K562 (cell line): ENCODE measurements around the gene PDCD1LG2. TPM values are rescaled to one million over a fixed set of nuclear protein-coding genes. Genes with fewer than 3 reads are reported as not detected.

Experiments
- ATAC-seq: fragments of 200-7000 bp; cut with Tn5 transposase; 3 replicates; pipeline ENCODE4 v1.9.1; 2020; ENCODE audit warnings: moderate library complexity
- BruUV-seq: library from RNA; stranded (reverse); fragments of 400-500 nt; replicated peaks from 2 replicates; lab custom pipeline; 2021; lab: Mats Ljungman, UMichigan
- CTCF ChIA-PET: fragments of 300-600 bp; formaldehyde crosslinking; extraction: SDS; loops from one replicate; lab custom pipeline; 2021; ENCODE audit warnings: low intra/inter-chr PET ratio; lab: Yijun Ruan, JAX
- POLR2A ChIA-PET: fragments of 300-600, 350-650 bp; sonication (Branson Sonifier 250); formaldehyde crosslinking; extraction: SDS; loops from one replicate; lab custom pipeline; 2021; ENCODE audit warnings: antibody characterized with exemption, inconsistent platforms; lab: Yijun Ruan, JAX
- DNase-seq, 4 experiments: peaks; one replicate each; pipeline versions ENCODE4 v3.0.0 to v3.0.0-alpha.2; 2011 to 2018; ENCODE audit warnings: low spot score in 3 of 4, mixed read lengths in 3 of 4; ENCODE audit errors: extremely low read depth in 1 of 4
- FAIRE-seq: peaks from 2 replicates; lab custom pipeline; 2011; peaks lifted over from hg19 to GRCh38; lab: Jason Lieb, UNC
- H2AFZ ChIP-seq: 2 replicates; pipeline ENCODE4 v1.6.0; 2011; ENCODE audit warnings: low read depth, low read length, control low read depth, inconsistent platforms
- H3K27ac ChIP-seq: fragments of 200-600 bp; 3 replicates; pipeline ENCODE4 v1.8.0; 2011; ENCODE audit warnings: low read depth, mild to moderate bottlenecking, control low read depth, inconsistent platforms, low read length, moderate library complexity, mixed read lengths; ENCODE audit errors: extremely low read depth
- H3K27me3 ChIP-seq, 2 experiments: fragments of 300-600 bp in 1 of 2; 2 replicates in 1 of 2; 3 replicates in 1 of 2; pipeline versions ENCODE4 v1.6.0 to v1.8.0; 2011; ENCODE audit warnings: inconsistent platforms in 2 of 2, low read length in 2 of 2, mild to moderate bottlenecking in 1 of 2, mixed read lengths in 1 of 2, moderate library complexity in 1 of 2; ENCODE audit not compliant: control insufficient read depth in 2 of 2, insufficient read depth in 2 of 2
- H3K36me3 ChIP-seq: fragments of 300-600 bp; 3 replicates; pipeline ENCODE4 v1.8.0; 2011; ENCODE audit warnings: mild to moderate bottlenecking, low read length, inconsistent platforms; ENCODE audit not compliant: control insufficient read depth, insufficient read depth
- H3K4me1 ChIP-seq, 2 experiments: fragments of 200-600 bp in 1 of 2; replicated peaks in 1 of 2; 2 replicates in 1 of 2; 3 replicates in 1 of 2; pipeline versions ENCODE4 v1.5.1 to v1.8.0; 2011; ENCODE audit warnings: inconsistent platforms in 2 of 2, low read length in 2 of 2, mild to moderate bottlenecking in 1 of 2, mixed read lengths in 1 of 2, moderate library complexity in 1 of 2; ENCODE audit not compliant: control insufficient read depth in 2 of 2, insufficient read depth in 2 of 2
- H3K4me2 ChIP-seq: 2 replicates; pipeline ENCODE4 v1.6.1; 2011; ENCODE audit warnings: low read length, control low read depth, inconsistent platforms, mixed read lengths; ENCODE audit not compliant: insufficient read depth
- H3K4me3 ChIP-seq: fragments of 200-600 bp; sonication (generic), shearing (Covaris generic); 2 replicates; pipeline ENCODE4 v1.5.1; 2016; ENCODE audit warnings: control low read depth, inconsistent platforms
- H3K79me2 ChIP-seq: fragments of 200-600 bp; 3 replicates; pipeline ENCODE4 v1.8.0; 2011; ENCODE audit warnings: low read length, inconsistent platforms; ENCODE audit not compliant: control insufficient read depth, insufficient read depth
- H3K9ac ChIP-seq, 2 experiments: 2 replicates each; pipeline versions ENCODE4 v1.6.0 to v1.6.1; 2011; ENCODE audit warnings: low read depth in 2 of 2, low read length in 2 of 2, control low read depth in 1 of 2, inconsistent platforms in 1 of 2, mild to moderate bottlenecking in 1 of 2, mixed read lengths in 1 of 2; ENCODE audit not compliant: insufficient read depth in 1 of 2
- H3K9me1 ChIP-seq: one replicate; pipeline ENCODE4 v1.6.0; 2011; ENCODE audit warnings: inconsistent platforms, mild to moderate bottlenecking, low read length, moderate library complexity; ENCODE audit not compliant: control insufficient read depth, insufficient read depth
- H3K9me3 ChIP-seq: replicated peaks from 2 replicates; pipeline ENCODE4 v1.5.1; 2011; ENCODE audit warnings: low read depth, low read length, inconsistent platforms; ENCODE audit not compliant: control insufficient read depth, insufficient read depth
- H4K20me1 ChIP-seq: replicated peaks from 2 replicates; pipeline ENCODE4 v1.6.1; 2011; ENCODE audit warnings: low read length, inconsistent platforms, mixed read lengths; ENCODE audit not compliant: control insufficient read depth, insufficient read depth
- HDAC8 ChIP-seq: fragments of 450-650 bp; IDR thresholded peaks from 2 replicates; pipeline ENCODE4 v1.6.1; 2016; ENCODE audit warnings: mild to moderate bottlenecking, missing genetic modification characterization, moderate library complexity, missing compliant biosample characterization
- L3MBTL2 ChIP-seq: fragments of 450-650 bp; IDR thresholded peaks from 2 replicates; pipeline ENCODE4 v1.6.1; 2016; ENCODE audit warnings: mild to moderate bottlenecking, moderate library complexity
- NR4A1 ChIP-seq, 2 experiments: fragments of 250-450 bp in 1 of 2; fragments of 450-650 bp in 1 of 2; sonication (Bioruptor Pico) in 1 of 2; IDR thresholded peaks; 2 replicates each; pipeline versions ENCODE4 v1.4.0 to v1.6.1; 2016 to 2020; ENCODE audit warnings: mild to moderate bottlenecking in 2 of 2, missing compliant biosample characterization in 1 of 2, missing genetic modification characterization in 1 of 2, moderate library complexity in 1 of 2
- SAFB2 ChIP-seq: fragments of 200-400 bp; formaldehyde crosslinking; IDR thresholded peaks from 2 replicates; pipeline ENCODE4 v1.6.1; 2018; ENCODE audit warnings: borderline replicate concordance, low read length, low read depth, moderate library complexity; ENCODE audit not compliant: severe bottlenecking
- ZBTB1 ChIP-seq: sonication (generic); formaldehyde crosslinking; IDR thresholded peaks from 2 replicates; pipeline ENCODE4 v1.8.1; 2023; ENCODE audit warnings: missing genetic modification reagents, low read depth, mild to moderate bottlenecking, borderline replicate concordance
- WGBS: fragments of 100-300 bp; shearing (Covaris generic); methylation state at CpG from one replicate; pipeline ENCODE4 v1.1.6; 2016; ENCODE audit warnings: low coverage, mixed read lengths; ENCODE audit not compliant: insufficient coverage; ENCODE audit errors: missing lambda C conversion rate; 5-methylcytosine and 5-hydroxymethylcytosine counted together
- in situ Hi-C: fragments of 300-500 bp; cut with MboI; formaldehyde crosslinking; loops from 4 replicates; pipeline ENCODE4 v1.15.0; 2018; ENCODE audit warnings: inconsistent platforms, mixed read lengths
- intact Hi-C: fragments of 100-400 bp; cut with micrococcal nuclease; formaldehyde crosslinking; loops from 2 replicates; pipeline ENCODE4 v1.14.2; 2022
- polyA plus RNA-seq, 8 experiments: library from polyadenylated mRNA; depleted of rRNA in 4 of 8; stranded (reverse) in 5 of 8; unstranded in 3 of 8; fragments of >200 nt; fragmentation: Nextera tagmentation in 2 of 8; fragmentation: Illumina TruSeq in 1 of 8; extraction: Ambion mirVana in 2 of 8; extraction: Trizol in 1 of 8; gene quantifications; 2 replicates each; pipeline versions ENCODE4 v1.2.1 to v1.2.3, GENCODE V29; 2011 to 2014; ENCODE audit warnings: inconsistent platforms in 1 of 8, missing spikeins in 1 of 8
- total RNA-seq, 7 experiments: library from RNA; depleted of rRNA in 6 of 7; stranded (reverse); fragments of >200 nt in 6 of 7; fragmentation: Illumina TruSeq in 2 of 7; extraction: Trizol in 2 of 7; gene quantifications; 2 replicates each; pipeline versions ENCODE4 v1.2.1 to v1.2.3, GENCODE V29; 2011 to 2021; ENCODE audit warnings: low replicate concordance in 1 of 7
- TF ChIP-seq, protein P1 (sequence below): fragments of 250-450 bp; sonication (Bioruptor Pico); IDR thresholded peaks from 2 replicates; pipeline ENCODE4 v1.5.0; 2020; ENCODE audit warnings: mild to moderate bottlenecking, borderline replicate concordance
- TF ChIP-seq, protein P2 (sequence below): fragments of 450-650 bp; IDR thresholded peaks from 2 replicates; pipeline ENCODE4 v1.6.1; 2016; ENCODE audit warnings: mild to moderate bottlenecking
- TF ChIP-seq, protein P3 (sequence below): fragments of 250-450 bp; sonication (Bioruptor Pico); IDR thresholded peaks from 2 replicates; pipeline ENCODE4 v1.8.0; 2021; ENCODE audit warnings: moderate library complexity, mild to moderate bottlenecking, inconsistent platforms

Gene PDCD1LG2
- total and polyA plus RNA-seq, 9 of the 15 experiments (the other 6 are each of a cell fraction or from before 2014, with no cell fraction given), result not detected

DNA sequence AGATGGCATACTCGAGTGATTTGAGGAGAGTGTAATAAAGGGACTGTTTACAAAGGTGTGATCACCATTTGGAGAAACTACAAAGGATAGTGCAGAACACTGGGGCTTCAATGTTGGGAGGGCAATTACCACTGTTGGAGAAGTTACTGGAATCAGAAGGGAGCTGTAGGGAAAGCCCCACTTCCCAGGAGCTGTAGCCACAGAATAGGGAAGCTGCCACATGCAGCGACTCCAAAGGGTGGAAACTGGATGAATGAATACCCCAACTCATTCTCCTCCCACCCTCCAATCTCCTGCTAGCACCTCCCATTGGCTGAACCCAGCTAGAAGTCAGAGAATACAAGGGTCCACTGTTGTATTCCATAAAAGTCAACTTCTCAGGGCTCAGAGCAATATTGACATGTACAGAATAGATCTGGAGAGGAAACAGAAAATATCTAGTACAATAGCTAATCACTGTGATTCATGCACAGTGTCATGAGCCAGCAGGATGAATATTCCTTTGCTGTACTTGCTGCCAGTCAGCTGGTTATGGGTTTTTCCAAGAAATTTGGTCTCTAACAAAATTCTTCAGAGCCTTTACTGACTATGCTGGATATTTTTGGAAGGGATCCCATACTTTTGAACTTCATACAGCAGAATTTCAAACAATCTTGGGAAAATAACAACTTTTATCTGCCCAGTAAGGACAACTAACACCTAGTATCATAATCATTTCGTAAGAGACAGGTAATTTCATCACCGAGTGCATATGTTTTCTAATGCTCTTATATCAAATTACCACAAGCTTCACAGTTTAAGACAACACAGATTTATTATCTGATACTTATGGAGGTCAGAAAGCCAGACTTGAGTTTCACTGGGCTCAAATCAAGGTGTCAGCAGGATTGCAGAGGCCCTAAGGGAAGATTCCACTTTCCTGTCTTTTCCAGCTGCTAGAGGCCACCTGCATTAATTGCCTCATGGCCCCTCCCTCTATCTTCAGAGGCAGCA lies 39.6 kb downstream of the PDCD1LG2 start (continued):
- TF ChIP-seq NR4A1 (CRISPR knock-in tag; IDR thresholded peaks at IDR 0.05) (no peak), NR4A1 (tag; IDR thresholded peaks at IDR 0.05) (no peak)

DNA sequence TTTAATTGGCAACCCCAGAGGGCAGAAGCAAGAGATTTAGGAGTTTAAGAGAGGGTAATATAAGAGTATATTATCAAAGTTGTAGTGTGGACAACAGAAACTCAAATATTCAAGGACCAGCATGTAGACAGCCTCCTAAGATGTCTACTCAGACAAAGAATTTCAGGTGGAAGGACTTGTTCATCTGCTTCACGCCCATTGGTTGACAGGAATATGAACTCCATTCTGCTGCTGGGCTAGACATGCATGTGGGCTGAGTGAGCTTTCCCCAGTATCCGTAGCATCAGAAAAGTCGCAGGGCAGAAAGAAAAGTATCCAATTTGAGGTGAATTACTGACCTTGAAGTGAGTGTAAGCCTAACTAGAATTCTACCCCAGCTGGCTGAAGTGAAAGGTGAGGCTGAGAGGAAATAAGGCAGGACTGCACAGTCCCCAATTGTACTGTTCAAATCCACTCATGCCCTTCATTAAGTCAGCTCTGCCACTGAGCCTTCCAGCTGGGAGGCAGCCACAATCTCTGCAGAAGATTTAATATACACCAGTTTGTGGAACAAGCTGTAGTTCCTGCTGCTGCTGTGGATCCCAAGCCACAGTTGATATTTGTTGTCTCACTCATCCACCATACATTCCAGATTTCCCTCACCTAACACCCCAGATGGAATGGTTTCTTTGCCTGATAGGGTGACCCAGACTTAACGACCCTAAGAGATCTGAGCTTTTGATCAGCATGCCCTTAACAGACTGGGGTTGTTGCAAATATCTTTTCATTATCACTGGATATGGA lies 41.2 kb downstream of the PDCD1LG2 start:
- Histone ChIP-seq H2AFZ (no peak overlapping the region), H3K4me1 (no peaks in the 10 kb centered on the region), H3K9me1 (no peaks in the 10 kb centered on the region), H3K9ac (no peak overlapping the region), H4K20me1 (no peaks in the 10 kb centered on the region), H3K27ac (no peak overlapping the region), H3K9me3 (no peaks in the 10 kb centered on the region), H3K27me3 (no peaks in the 10 kb centered on the region), H3K36me3 (no peaks in the 10 kb centered on the region), H3K4me3 (no peak overlapping the region), H3K4me2 (no peak overlapping the region), H3K79me2 (no peaks in the 10 kb centered on the region)
- no TSS peak for BruUV-seq
- in situ Hi-C loops, result no loop called here
- ChIA-PET POLR2A (interaction anchor here (0.6 kb wide), 1 partner anchor 120 kb away, joined by 4 read pairs; no protein-coding TSS in a partner anchor), CTCF (no interaction called here)
- 0% methylated on average over 4 of the region's 4 CpGs for WGBS
- ATAC-seq, result no peak
- no peak for DNase-seq
- no peak for FAIRE-seq
- intact Hi-C loops, result no loop called here
- TF ChIP-seq SAFB2 (no peak), L3MBTL2 (no peak), HDAC8 (tag) (no peak), ZBTB1 (CRISPR knock-in tag) (no peak)
- TF ChIP-seq, protein P1, sequence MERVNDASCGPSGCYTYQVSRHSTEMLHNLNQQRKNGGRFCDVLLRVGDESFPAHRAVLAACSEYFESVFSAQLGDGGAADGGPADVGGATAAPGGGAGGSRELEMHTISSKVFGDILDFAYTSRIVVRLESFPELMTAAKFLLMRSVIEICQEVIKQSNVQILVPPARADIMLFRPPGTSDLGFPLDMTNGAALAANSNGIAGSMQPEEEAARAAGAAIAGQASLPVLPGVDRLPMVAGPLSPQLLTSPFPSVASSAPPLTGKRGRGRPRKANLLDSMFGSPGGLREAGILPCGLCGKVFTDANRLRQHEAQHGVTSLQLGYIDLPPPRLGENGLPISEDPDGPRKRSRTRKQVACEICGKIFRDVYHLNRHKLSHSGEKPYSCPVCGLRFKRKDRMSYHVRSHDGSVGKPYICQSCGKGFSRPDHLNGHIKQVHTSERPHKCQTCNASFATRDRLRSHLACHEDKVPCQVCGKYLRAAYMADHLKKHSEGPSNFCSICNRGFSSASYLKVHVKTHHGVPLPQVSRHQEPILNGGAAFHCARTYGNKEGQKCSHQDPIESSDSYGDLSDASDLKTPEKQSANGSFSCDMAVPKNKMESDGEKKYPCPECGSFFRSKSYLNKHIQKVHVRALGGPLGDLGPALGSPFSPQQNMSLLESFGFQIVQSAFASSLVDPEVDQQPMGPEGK, result no peak
- TF ChIP-seq, protein P2, sequence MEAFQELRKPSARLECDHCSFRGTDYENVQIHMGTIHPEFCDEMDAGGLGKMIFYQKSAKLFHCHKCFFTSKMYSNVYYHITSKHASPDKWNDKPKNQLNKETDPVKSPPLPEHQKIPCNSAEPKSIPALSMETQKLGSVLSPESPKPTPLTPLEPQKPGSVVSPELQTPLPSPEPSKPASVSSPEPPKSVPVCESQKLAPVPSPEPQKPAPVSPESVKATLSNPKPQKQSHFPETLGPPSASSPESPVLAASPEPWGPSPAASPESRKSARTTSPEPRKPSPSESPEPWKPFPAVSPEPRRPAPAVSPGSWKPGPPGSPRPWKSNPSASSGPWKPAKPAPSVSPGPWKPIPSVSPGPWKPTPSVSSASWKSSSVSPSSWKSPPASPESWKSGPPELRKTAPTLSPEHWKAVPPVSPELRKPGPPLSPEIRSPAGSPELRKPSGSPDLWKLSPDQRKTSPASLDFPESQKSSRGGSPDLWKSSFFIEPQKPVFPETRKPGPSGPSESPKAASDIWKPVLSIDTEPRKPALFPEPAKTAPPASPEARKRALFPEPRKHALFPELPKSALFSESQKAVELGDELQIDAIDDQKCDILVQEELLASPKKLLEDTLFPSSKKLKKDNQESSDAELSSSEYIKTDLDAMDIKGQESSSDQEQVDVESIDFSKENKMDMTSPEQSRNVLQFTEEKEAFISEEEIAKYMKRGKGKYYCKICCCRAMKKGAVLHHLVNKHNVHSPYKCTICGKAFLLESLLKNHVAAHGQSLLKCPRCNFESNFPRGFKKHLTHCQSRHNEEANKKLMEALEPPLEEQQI, result no peak
- TF ChIP-seq, protein P3, sequence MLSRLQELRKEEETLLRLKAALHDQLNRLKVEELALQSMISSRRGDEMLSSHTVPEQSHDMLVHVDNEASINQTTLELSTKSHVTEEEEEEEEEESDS (CRISPR knock-in tag), result no peak
